ENCODE data around the gene SPHK2.

SPHK2 gene

GRCh38 chr19:48659768-48660167 lies 40.5 kb downstream of the SPHK2 start:
- no peak for TF ChIP-seq CTCF (IDR thresholded peaks at IDR 0.05; ENCODE audit: borderline replicate concordance, control extremely low read depth, extremely low read depth, insufficient read depth, missing control alignments)
- DNase-seq (ENCODE audit: low spot score) = peak; percentile 59
- in situ Hi-C loops (cut with MboI; ENCODE audit: low sequenced_read_pairs, unreplicated experiment) = no loop called here

GRCh38 chr19:48660852-48661710 lies 41.8 kb downstream of the SPHK2 start:
- DNase-seq (ENCODE audit: low spot score) = peak; percentile 98
- no peak for TF ChIP-seq CTCF (IDR thresholded peaks at IDR 0.05; ENCODE audit: borderline replicate concordance, control extremely low read depth, extremely low read depth, insufficient read depth, missing control alignments)
- in situ Hi-C loops (cut with MboI; ENCODE audit: low sequenced_read_pairs, unreplicated experiment) = no loop called here

GRCh38 chr19:48661711-48662090 lies 42.4 kb downstream of the SPHK2 start:
- in situ Hi-C loops (cut with MboI; ENCODE audit: low sequenced_read_pairs, unreplicated experiment) = no loop called here
- no peak for TF ChIP-seq CTCF (IDR thresholded peaks at IDR 0.05; ENCODE audit: borderline replicate concordance, control extremely low read depth, extremely low read depth, insufficient read depth, missing control alignments)
- no peak for DNase-seq (ENCODE audit: low spot score)

- DNase-seq (ENCODE audit: low spot score) = no peak
- in situ Hi-C loops (cut with MboI; ENCODE audit: low sequenced_read_pairs, unreplicated experiment) = no loop called here
- TF ChIP-seq CTCF (IDR thresholded peaks at IDR 0.05; ENCODE audit: borderline replicate concordance, control extremely low read depth, extremely low read depth, insufficient read depth, missing control alignments) = no peak
Observed at GRCh38 chr19:48663667-48664066, 44.4 kb downstream of the SPHK2 start.

- TF ChIP-seq CTCF (IDR thresholded peaks at IDR 0.05; ENCODE audit: borderline replicate concordance, control extremely low read depth, extremely low read depth, insufficient read depth, missing control alignments) = no peak
- in situ Hi-C loops (cut with MboI; ENCODE audit: low sequenced_read_pairs, unreplicated experiment) = no loop called here
- no peak for DNase-seq (ENCODE audit: low spot score)
Observed at GRCh38 chr19:48664476-48664875, 45.2 kb downstream of the SPHK2 start.

GRCh38 chr19:48665786-48666185 lies 46.5 kb downstream of the SPHK2 start:
- no peak for DNase-seq (ENCODE audit: low spot score)
- TF ChIP-seq CTCF (IDR thresholded peaks at IDR 0.05; ENCODE audit: borderline replicate concordance, control extremely low read depth, extremely low read depth, insufficient read depth, missing control alignments) = no peak
- in situ Hi-C loops (cut with MboI; ENCODE audit: low sequenced_read_pairs, unreplicated experiment) = no loop called here

Data from GM13976 (cell line).